SKM-1 treated with dmso at 0.1 percent for 144 hours (cell line): ENCODE data around the gene TRAPPC5.

Source experiments
- DNase-seq: peaks from one replicate; lab custom pipeline; 2025; ENCODE audit not compliant: unreplicated experiment; lab: John Stamatoyannopoulos, UW

Gene TRAPPC5

GRCh38 chr19:7699003-7699402 is 18.4 kb downstream of the TRAPPC5 start:
- DNase-seq = no peak

GRCh38 chr19:7699417-7700401 is 19.1 kb downstream of the TRAPPC5 start:
- no peak for DNase-seq

GRCh38 chr19:7701049-7701653 is 20.5 kb downstream of the TRAPPC5 start:
- DNase-seq = no peak

GRCh38 chr19:7701654-7702457 is 21.2 kb downstream of the TRAPPC5 start, which contains the start of gene FCER2:
Gene FCER2 (minus strand): TSS chr19:7702131. CDS start chr19:7699760, 2,371 bp downstream.
- no peak for DNase-seq

- DNase-seq = no peak
Measured at GRCh38 chr19:7703332-7703731, 22.7 kb downstream of the TRAPPC5 start.

- no peak for DNase-seq
Measured at GRCh38 chr19:7704280-7705060, 23.8 kb downstream of the TRAPPC5 start.

GRCh38 chr19:7705387-7706187 is 25.0 kb downstream of the TRAPPC5 start:
- peak; percentile 86 for DNase-seq

GRCh38 chr19:7706188-7706954 is 25.7 kb downstream of the TRAPPC5 start:
- DNase-seq = no peak

GRCh38 chr19:7706955-7707456 is 26.4 kb downstream of the TRAPPC5 start:
- no peak for DNase-seq

GRCh38 chr19:7709932-7710460 is 29.4 kb downstream of the TRAPPC5 start:
- DNase-seq = no peak

- DNase-seq = no peak
Measured at GRCh38 chr19:7710616-7711015, 30.0 kb downstream of the TRAPPC5 start.

- DNase-seq = no peak
Measured at GRCh38 chr19:7715671-7716070, 35.0 kb downstream of the TRAPPC5 start.

- DNase-seq = no peak
Measured at GRCh38 chr19:7716762-7717161, 36.1 kb downstream of the TRAPPC5 start.

- no peak for DNase-seq
Measured at GRCh38 chr19:7718668-7719067, 38.0 kb downstream of the TRAPPC5 start.

- DNase-seq = no peak
Measured at GRCh38 chr19:7720351-7720750, 39.7 kb downstream of the TRAPPC5 start.

GRCh38 chr19:7722231-7722651 is 41.6 kb downstream of the TRAPPC5 start:
- DNase-seq = no peak

GRCh38 chr19:7725791-7726190 is 45.2 kb downstream of the TRAPPC5 start:
- DNase-seq = no peak

- DNase-seq = no peak
Measured at GRCh38 chr19:7729211-7729610, 48.6 kb downstream of the TRAPPC5 start.
